B cell (primary cell): ENCODE results near the gene RPAP2.

Source experiments
- CTCF ChIP-seq: fragments of 200-600 bp; IDR thresholded peaks from one replicate; pipeline ENCODE4 v1.8.0; 2022; ENCODE audit warnings: antibody characterized with exemption, mild to moderate bottlenecking
- EZH2 ChIP-seq: IDR thresholded peaks from 2 replicates; pipeline ENCODE4 v1.6.1; 2012; ENCODE audit warnings: borderline replicate concordance, low read depth, mild to moderate bottlenecking, moderate library complexity, low read length; ENCODE audit not compliant: insufficient read depth, poor library complexity, severe bottlenecking

GRCh38 chr1:92314024-92314423, 15.2 kb downstream of the RPAP2 start:
- TF ChIP-seq CTCF (no peak), EZH2 (no peak)
